ENCODE results near the gene RAB11B. TPM values are rescaled to one million over a fixed set of nuclear protein-coding genes. Genes with fewer than 3 reads are reported as not detected.

RAB11B gene
- total RNA-seq, 4 donors from 2014 or later: 40.6 to 125 (median 56.8) TPM

DNA sequence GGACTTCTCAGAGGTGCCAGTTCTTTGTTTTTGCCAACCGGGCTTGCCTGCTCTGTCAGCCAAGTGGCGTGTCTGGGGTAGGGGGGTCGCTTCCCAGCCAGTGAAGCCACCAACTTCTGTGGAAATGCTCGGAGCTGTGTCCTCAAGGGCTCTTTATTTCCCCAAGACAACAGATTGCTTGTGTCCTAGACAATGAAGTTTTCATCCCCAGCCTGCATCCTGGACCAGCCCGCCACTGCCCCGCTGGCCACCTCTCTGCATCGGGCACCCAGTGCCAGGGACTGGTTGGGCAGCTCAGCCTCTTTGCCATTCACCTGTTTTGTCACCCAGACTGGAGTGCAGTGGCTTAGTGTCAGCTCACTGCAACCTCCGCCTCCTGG is 3.7 kb downstream of the RAB11B start:
- DNase-seq (ENCODE audit: low spot score in 2 of 2): no peak
- no peak overlapping the region for H3K4me3 ChIP-seq (ENCODE audit: low read depth, poor library complexity, severe bottlenecking)
- intact Hi-C loops (cut with DNase I; ENCODE audit: low total_unique reads): no loop called here
- 63 to 67% methylated on average over 6 to 8 of the region's 8 CpGs for WGBS, 2 donors
- TF ChIP-seq POLR2A (IDR thresholded peaks at IDR 0.05): no peak
- TF ChIP-seq, protein P1, sequence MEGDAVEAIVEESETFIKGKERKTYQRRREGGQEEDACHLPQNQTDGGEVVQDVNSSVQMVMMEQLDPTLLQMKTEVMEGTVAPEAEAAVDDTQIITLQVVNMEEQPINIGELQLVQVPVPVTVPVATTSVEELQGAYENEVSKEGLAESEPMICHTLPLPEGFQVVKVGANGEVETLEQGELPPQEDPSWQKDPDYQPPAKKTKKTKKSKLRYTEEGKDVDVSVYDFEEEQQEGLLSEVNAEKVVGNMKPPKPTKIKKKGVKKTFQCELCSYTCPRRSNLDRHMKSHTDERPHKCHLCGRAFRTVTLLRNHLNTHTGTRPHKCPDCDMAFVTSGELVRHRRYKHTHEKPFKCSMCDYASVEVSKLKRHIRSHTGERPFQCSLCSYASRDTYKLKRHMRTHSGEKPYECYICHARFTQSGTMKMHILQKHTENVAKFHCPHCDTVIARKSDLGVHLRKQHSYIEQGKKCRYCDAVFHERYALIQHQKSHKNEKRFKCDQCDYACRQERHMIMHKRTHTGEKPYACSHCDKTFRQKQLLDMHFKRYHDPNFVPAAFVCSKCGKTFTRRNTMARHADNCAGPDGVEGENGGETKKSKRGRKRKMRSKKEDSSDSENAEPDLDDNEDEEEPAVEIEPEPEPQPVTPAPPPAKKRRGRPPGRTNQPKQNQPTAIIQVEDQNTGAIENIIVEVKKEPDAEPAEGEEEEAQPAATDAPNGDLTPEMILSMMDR (IDR thresholded peaks at IDR 0.05): no peak

DNA sequence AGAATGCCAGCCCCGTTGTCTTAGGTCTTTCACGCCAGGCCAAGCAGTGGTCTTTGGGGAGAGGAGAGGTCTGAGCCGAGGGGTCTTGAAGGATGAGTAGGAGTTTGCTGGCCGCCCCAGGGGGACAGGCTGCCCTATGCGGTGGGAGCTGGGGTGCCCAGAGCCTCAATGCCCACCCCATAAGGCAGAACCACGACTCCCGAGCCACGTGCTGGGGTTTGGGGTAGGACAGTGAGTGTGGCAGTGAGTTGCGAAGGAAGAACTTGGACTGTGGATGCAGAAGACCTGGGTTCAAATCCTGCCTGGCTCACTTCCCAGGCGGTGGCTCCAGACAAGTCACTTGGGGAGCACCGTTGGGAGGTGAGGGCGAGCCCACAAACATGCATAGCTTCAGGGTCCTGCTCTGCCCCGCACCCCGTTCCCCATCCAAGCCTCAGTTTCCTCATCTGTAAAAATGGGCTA is 5.5 kb downstream of the RAB11B start:
- intact Hi-C loops (cut with DNase I; ENCODE audit: low total_unique reads): loop anchor here (5.0 kb wide), 1 partner anchor 43 kb away; no protein-coding TSS in a partner anchor
- WGBS, 2 donors: 82 to 93% methylated on average over 14 of the region's 14 CpGs
- H3K4me3 ChIP-seq (ENCODE audit: low read depth, poor library complexity, severe bottlenecking): no peak overlapping the region
- no peak for TF ChIP-seq POLR2A (IDR thresholded peaks at IDR 0.05)
- TF ChIP-seq, protein P1 (IDR thresholded peaks at IDR 0.05): no peak
- no peak for DNase-seq (ENCODE audit: low spot score in 2 of 2)

DNA sequence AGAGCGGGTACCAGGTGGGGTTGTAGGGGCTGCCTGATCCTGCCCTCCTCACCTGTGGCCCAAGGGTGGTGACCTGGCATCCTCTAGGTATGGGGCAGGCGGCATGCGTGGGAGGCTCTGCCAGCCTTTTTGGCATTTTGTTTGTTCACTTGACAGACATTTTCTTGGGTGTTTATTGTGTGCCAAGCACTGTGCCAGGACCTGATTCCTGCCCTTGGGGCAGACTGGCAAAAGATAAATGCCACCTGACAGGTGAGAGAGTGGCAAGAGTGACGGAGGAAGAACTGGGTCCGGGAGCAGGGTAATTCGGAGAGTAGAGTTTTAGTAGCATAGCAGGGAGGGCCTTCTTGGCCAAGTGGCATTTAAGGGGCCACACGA is 6.0 kb downstream of the RAB11B start:
- 55 to 63% methylated on average over 7 of the region's 7 CpGs for WGBS, 2 donors
- TF ChIP-seq, protein P1 (IDR thresholded peaks at IDR 0.05): no peak
- no peak for TF ChIP-seq POLR2A (IDR thresholded peaks at IDR 0.05)
- H3K4me3 ChIP-seq (ENCODE audit: low read depth, poor library complexity, severe bottlenecking): no peak overlapping the region
- no peak for DNase-seq (ENCODE audit: low spot score in 2 of 2)
- intact Hi-C loops (cut with DNase I; ENCODE audit: low total_unique reads): loop anchor here (5.0 kb wide), 1 partner anchor 44 kb away; no protein-coding TSS in a partner anchor

DNA sequence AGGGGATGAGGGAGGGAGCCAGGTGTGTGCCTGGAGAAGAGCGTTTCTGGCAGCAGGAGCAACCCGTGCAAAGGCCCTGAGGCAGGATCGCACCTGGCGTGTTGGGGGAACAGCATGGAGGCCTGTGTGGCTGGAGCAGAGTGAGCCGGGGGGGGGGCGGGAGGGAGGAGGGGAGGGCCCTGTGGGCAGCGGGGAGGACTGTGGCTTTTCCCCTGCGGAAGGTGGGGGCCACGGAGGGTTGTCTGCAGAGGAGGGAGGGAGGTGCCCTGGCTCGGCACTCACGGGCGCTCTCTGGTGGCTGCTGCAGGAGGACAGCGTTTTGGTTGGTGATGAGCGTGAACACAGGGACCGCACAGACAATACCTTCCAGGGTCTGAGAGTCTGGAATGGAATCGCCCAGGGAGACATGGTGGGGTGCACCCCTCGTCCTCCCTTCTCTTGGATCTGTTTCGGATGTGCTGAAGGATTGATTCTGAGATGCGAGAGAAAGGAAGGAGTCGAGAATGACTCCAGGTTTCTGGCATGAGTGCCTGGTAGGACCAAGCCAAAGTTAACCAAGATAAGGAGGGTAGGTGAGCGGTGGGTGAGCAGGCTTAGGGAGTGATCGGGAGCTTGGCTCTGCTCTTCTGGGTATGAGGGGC is 6.5 kb downstream of the RAB11B start:
- WGBS, 2 donors: 35 to 38% methylated on average over 20 to 21 of the region's 22 CpGs
- peak in 1 of 2 donors; percentile 59 for DNase-seq (ENCODE audit: low spot score in 2 of 2)
- intact Hi-C loops (cut with DNase I; ENCODE audit: low total_unique reads): loop anchor here (5.0 kb wide), 1 partner anchor 44 kb away; no protein-coding TSS in a partner anchor
- TF ChIP-seq, protein P1 (IDR thresholded peaks at IDR 0.05): no peak
- TF ChIP-seq POLR2A (IDR thresholded peaks at IDR 0.05): no peak
- H3K4me3 ChIP-seq (ENCODE audit: low read depth, poor library complexity, severe bottlenecking): no peak overlapping the region

DNA sequence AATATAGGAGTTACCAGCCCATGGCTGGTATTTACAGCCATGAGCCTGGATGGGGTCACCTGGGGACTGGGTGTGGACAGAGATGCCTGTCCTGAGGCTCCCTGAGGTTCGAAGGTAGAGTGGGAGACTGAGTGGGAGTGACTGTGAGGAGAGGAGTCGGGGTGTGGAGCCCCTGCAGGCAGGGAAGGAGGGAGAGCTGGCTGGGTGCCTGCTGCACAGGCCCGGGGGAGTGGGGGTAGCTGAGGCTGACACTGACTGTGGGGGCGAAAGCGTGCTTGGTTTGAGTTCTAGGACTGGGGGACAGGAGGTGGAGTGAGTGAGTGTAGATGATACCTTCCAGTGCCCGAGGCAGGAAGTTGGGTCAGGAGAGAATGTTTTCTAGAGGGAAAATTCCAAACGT is 7.1 kb downstream of the RAB11B start:
- WGBS, 2 donors: 33 to 35% methylated on average over 7 of the region's 7 CpGs
- no peak overlapping the region for H3K4me3 ChIP-seq (ENCODE audit: low read depth, poor library complexity, severe bottlenecking)
- TF ChIP-seq, protein P1 (IDR thresholded peaks at IDR 0.05): no peak
- no peak for TF ChIP-seq POLR2A (IDR thresholded peaks at IDR 0.05)
- no peak for DNase-seq (ENCODE audit: low spot score in 2 of 2)
- intact Hi-C loops (cut with DNase I; ENCODE audit: low total_unique reads): loop anchor here (5.0 kb wide), 1 partner anchor 45 kb away; no protein-coding TSS in a partner anchor
